Natural killer cell (primary cell): ENCODE data around the gene MAK. TPM values are rescaled to one million over a fixed set of nuclear protein-coding genes. Genes with fewer than 3 reads are reported as not detected.

Experiments used
- ATAC-seq, 3 donors: fragments of 150-1000 bp in 2 of 3; fragments of 200-7000 bp in 1 of 3; cut with Tn5 transposase; 1 replicate in 1 of 3; 2 replicates in 2 of 3; pipeline ENCODE4 v1.10.0; 2021; ENCODE audit warnings: mild to moderate bottlenecking in 2 of 3, moderate library complexity in 2 of 3
- DNase-seq, 2 donors: peaks; one replicate each; pipeline versions ENCODE4 v3.0.0 to v3.0.0-alpha.2; 2013 to 2021; ENCODE audit warnings: mixed read lengths in 1 of 2
- H3K27ac ChIP-seq: one replicate; pipeline ENCODE4 v1.5.1; 2013; ENCODE audit warnings: mild to moderate bottlenecking, low read length
- H3K27me3 ChIP-seq: one replicate; pipeline ENCODE4 v1.6.1; 2013; ENCODE audit warnings: low read length; ENCODE audit not compliant: control insufficient read depth, insufficient read depth
- H3K36me3 ChIP-seq: one replicate; pipeline ENCODE4 v1.6.1; 2013; ENCODE audit warnings: low read length; ENCODE audit not compliant: control insufficient read depth, insufficient read depth
- H3K4me1 ChIP-seq: one replicate; pipeline ENCODE4 v1.6.1; 2013; ENCODE audit warnings: low read length; ENCODE audit not compliant: control insufficient read depth, insufficient read depth
- H3K4me3 ChIP-seq: one replicate; pipeline ENCODE4 v1.5.1; 2013; ENCODE audit warnings: low read length
- H3K9me3 ChIP-seq: one replicate; pipeline ENCODE4 v1.6.1; 2013; ENCODE audit warnings: low read length; ENCODE audit not compliant: control insufficient read depth, insufficient read depth
- H3K27ac Mint-ChIP-seq, 2 donors: one replicate each; pipeline ENCODE4 v1.8.0; 2022; ENCODE audit warnings: mild to moderate bottlenecking in 2 of 2, mixed read lengths in 2 of 2, moderate library complexity in 1 of 2
- H3K27me3 Mint-ChIP-seq, 2 donors: one replicate each; pipeline ENCODE4 v1.8.0; 2022; ENCODE audit warnings: low read depth in 2 of 2, mixed read lengths in 2 of 2
- H3K36me3 Mint-ChIP-seq: one replicate; pipeline ENCODE4 v1.8.0; 2022; ENCODE audit warnings: mixed read lengths
- H3K4me1 Mint-ChIP-seq, 2 donors: one replicate each; pipeline ENCODE4 v1.8.0; 2022; ENCODE audit warnings: mixed read lengths in 2 of 2
- H3K4me3 Mint-ChIP-seq: one replicate; pipeline ENCODE4 v1.8.0; 2022; ENCODE audit warnings: mild to moderate bottlenecking, moderate library complexity, mixed read lengths
- H3K9me3 Mint-ChIP-seq, 2 donors: one replicate each; pipeline ENCODE4 v1.8.0; 2022; ENCODE audit warnings: mixed read lengths in 2 of 2
- WGBS: methylation state at CpG from one replicate; pipeline ENCODE4 v1.1.7; 2013; ENCODE audit warnings: missing lambda C conversion rate; ENCODE audit not compliant: insufficient coverage; 5-methylcytosine and 5-hydroxymethylcytosine counted together
- intact Hi-C: fragments of 100-400 bp; cut with micrococcal nuclease; formaldehyde crosslinking; loops from one replicate; pipeline ENCODE4 v1.14.2; 2022
- total RNA-seq, 4 donors: library from RNA; stranded (reverse); fragments of 120-200 nt in 1 of 4; gene quantifications; one replicate each; pipeline versions ENCODE4 v1.2.3 to v1.2.4, GENCODE V29; 2013 to 2022
- TF ChIP-seq, protein P1 (sequence below): fragments of 200-600 bp; IDR thresholded peaks from one replicate; pipeline ENCODE4 v1.8.0; 2022; ENCODE audit warnings: antibody characterized with exemption

The MAK gene
- total RNA-seq, 3 donors from 2014 or later (not counting 1 experiment from before 2014, with no cell fraction given): 0.41 to 0.66 (median 0.65) TPM

DNA sequence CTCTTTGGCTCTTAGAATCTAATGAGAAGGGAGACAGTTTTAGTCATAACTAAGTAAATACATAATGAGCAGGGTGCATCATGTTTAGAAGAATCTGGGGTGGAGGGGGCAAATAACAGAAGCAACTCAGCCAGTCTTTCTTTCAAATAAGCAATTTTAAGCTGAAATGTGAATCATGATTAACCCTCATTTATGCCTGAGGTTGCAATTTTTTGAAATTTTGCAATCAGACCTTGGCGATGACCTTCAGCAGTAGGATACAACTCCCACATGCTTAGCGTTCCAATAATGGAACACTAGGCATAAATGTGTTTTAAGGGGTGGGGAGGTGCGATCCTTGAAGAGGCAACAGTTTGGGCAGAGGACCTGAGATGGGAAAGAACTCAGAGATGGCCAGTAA is 60.1 kb downstream of the MAK start:
- intact Hi-C loops: no loop called here
- H3K9me3 ChIP-seq: no peaks in the 10 kb centered on the region
- no peak overlapping the region for H3K27ac Mint-ChIP-seq

DNA sequence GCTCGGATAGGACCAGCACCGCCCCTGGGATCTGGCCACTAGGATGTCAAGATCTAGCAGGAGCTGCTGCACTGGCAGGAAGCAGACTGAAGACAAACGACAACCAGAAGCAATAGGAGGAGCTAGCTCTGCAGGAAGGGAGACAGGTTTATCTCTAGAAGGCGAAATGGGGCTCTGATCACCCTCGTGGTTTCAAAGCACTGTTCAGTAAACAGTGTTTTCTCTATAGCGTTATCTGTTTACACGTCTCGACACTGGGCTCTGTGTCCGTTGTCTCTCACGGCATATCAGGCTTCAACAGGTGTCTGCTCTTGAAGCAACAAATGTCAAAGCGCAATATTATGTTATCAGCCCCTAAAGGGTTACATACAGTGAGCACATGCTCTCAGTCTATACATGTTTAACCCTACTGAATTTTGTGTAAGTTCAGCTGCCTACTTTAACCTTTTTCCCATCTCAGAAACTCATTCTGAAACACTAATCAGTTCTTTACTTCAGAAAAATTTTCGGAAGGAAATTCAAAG is 66.9 kb downstream of the MAK start:
- Mint-ChIP-seq H3K36me3 (no peaks in the 10 kb centered on the region), H3K4me1 (no peaks in the 10 kb centered on the region), H3K27me3 (no peaks in the 10 kb centered on the region), H3K4me3 (no peak overlapping the region), H3K27ac (no peak overlapping the region), H3K9me3 (no peaks in the 10 kb centered on the region)
- H3K27me3 ChIP-seq: no peaks in the 10 kb centered on the region
- DNase-seq (no peak), ATAC-seq (no peak)
- intact Hi-C loops: no loop called here
- no peak overlapping the region for H3K27ac ChIP-seq
- TF ChIP-seq, protein P1, sequence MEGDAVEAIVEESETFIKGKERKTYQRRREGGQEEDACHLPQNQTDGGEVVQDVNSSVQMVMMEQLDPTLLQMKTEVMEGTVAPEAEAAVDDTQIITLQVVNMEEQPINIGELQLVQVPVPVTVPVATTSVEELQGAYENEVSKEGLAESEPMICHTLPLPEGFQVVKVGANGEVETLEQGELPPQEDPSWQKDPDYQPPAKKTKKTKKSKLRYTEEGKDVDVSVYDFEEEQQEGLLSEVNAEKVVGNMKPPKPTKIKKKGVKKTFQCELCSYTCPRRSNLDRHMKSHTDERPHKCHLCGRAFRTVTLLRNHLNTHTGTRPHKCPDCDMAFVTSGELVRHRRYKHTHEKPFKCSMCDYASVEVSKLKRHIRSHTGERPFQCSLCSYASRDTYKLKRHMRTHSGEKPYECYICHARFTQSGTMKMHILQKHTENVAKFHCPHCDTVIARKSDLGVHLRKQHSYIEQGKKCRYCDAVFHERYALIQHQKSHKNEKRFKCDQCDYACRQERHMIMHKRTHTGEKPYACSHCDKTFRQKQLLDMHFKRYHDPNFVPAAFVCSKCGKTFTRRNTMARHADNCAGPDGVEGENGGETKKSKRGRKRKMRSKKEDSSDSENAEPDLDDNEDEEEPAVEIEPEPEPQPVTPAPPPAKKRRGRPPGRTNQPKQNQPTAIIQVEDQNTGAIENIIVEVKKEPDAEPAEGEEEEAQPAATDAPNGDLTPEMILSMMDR: no peak
- H3K4me1 ChIP-seq: no peaks in the 10 kb centered on the region
- no peaks in the 10 kb centered on the region for H3K9me3 ChIP-seq
- H3K36me3 ChIP-seq: peaks cover 4% of the 10 kb centered on the region
- no peak overlapping the region for H3K4me3 ChIP-seq
- 86% methylated on average over 12 of the region's 12 CpGs for WGBS

More for the DNA sequence above, 60.1 kb downstream of the MAK start:
- WGBS: 99% methylated on average over 3 of the region's 3 CpGs
- no peaks in the 10 kb centered on the region for H3K4me1 ChIP-seq
- DNase-seq: no peak
- no peaks in the 10 kb centered on the region for H3K36me3 Mint-ChIP-seq
- ATAC-seq: no peak
- no peaks in the 10 kb centered on the region for H3K27me3 Mint-ChIP-seq
- no peak overlapping the region for H3K4me3 ChIP-seq
- no peak overlapping the region for H3K4me3 Mint-ChIP-seq
- H3K27ac ChIP-seq: no peak overlapping the region
- no peaks in the 10 kb centered on the region for H3K9me3 Mint-ChIP-seq
- TF ChIP-seq, protein P1: no peak
- H3K27me3 ChIP-seq: no peaks in the 10 kb centered on the region
- H3K36me3 ChIP-seq: no peaks in the 10 kb centered on the region
- H3K4me1 Mint-ChIP-seq: no peaks in the 10 kb centered on the region

DNA sequence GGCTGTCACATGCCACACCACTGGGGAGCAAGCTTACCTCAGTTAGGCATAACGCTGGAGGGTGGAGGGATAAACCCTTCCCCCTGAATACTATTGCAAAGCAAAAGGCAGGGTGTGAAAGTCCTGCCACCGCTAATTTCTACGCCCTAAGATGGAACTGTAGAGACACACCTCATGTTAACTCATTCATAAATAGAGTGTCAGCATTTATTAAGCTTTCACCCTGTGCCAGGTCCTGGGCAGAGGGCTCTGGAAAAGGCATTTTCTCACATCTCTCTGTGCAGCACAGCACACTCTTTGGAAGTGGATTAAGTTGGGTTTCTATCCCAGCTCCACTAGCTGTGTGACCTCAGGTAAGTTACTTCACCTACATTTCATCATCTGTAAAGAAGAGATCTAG is 68.9 kb downstream of the MAK start:
- 90% methylated on average over 3 of the region's 3 CpGs for WGBS
- Mint-ChIP-seq H3K4me1 (no peaks in the 10 kb centered on the region), H3K27me3 (no peaks in the 10 kb centered on the region), H3K36me3 (no peaks in the 10 kb centered on the region), H3K27ac (no peak overlapping the region), H3K9me3 (no peaks in the 10 kb centered on the region), H3K4me3 (no peak overlapping the region)
- peaks cover 4% of the 10 kb centered on the region for H3K36me3 ChIP-seq
- H3K4me3 ChIP-seq: no peak overlapping the region
- H3K27ac ChIP-seq: no peak overlapping the region
- ATAC-seq: no peak
- intact Hi-C loops: no loop called here
- DNase-seq: no peak
- TF ChIP-seq, protein P1: no peak
- H3K9me3 ChIP-seq: no peaks in the 10 kb centered on the region
- no peaks in the 10 kb centered on the region for H3K27me3 ChIP-seq
- H3K4me1 ChIP-seq: no peaks in the 10 kb centered on the region

DNA sequence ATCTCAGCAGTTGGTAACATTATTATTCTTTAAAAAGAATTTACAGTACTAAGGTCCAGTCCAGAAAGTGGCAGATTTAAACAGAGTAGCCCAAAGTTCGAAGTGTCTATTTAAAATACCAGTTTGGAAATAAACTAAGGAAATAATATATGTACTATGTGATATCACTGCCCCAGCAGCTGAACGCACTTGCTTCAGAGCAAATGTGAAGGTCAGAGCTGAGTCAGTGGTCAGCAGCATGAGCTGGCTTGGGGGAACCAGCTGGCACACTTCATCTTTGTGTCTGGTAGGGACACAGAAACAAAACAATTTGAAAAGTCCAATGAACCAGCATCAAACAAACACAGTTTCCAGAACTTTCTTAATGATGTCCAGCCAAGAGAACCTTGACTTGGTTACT is 75.3 kb downstream of the MAK start:
- H3K4me1 ChIP-seq: no peaks in the 10 kb centered on the region
- WGBS: 94% methylated on average over 1 of the region's 2 CpGs

More for the DNA sequence above, 75.3 kb downstream of the MAK start:
- Mint-ChIP-seq H3K4me3 (no peak overlapping the region), H3K36me3 (no peaks in the 10 kb centered on the region), H3K27me3 (no peaks in the 10 kb centered on the region), H3K27ac (no peak overlapping the region), H3K4me1 (no peaks in the 10 kb centered on the region), H3K9me3 (no peaks in the 10 kb centered on the region)
- intact Hi-C loops: no loop called here
- no peaks in the 10 kb centered on the region for H3K9me3 ChIP-seq
- TF ChIP-seq, protein P1: no peak
- no peak overlapping the region for H3K27ac ChIP-seq
- H3K36me3 ChIP-seq: peaks cover 3% of the 10 kb centered on the region
- DNase-seq (no peak), ATAC-seq (no peak)
- H3K27me3 ChIP-seq: no peaks in the 10 kb centered on the region
- H3K4me3 ChIP-seq: no peak overlapping the region
